ENCODE measurements around the gene AKR1B1. TPM values are rescaled to one million over a fixed set of nuclear protein-coding genes. Genes with fewer than 3 reads are reported as not detected.

Gene AKR1B1
- total RNA-seq, 1 donor from 2014 or later, result 99.7 TPM

- no peaks in the 10 kb centered on the region for H3K36me3 Mint-ChIP-seq (ENCODE audit: low read depth)
- H3K4me1 Mint-ChIP-seq (ENCODE audit: low read depth), result no peaks in the 10 kb centered on the region
- intact Hi-C loops (cut with micrococcal nuclease), result no loop called here
- H3K9me3 Mint-ChIP-seq, result no peaks in the 10 kb centered on the region
- DNase-seq (ENCODE audit: low spot score), result no peak
- H3K27me3 Mint-ChIP-seq (ENCODE audit: insufficient read depth), result peaks cover 6% of the 10 kb centered on the region
- H3K27ac Mint-ChIP-seq, result no peak overlapping the region
- no peak overlapping the region for H3K4me3 Mint-ChIP-seq
Measured at GRCh38 chr7:134480730-134481129, 21.8 kb upstream of the AKR1B1 start.

- H3K4me1 Mint-ChIP-seq (ENCODE audit: low read depth), result no peaks in the 10 kb centered on the region
- no peak for DNase-seq (ENCODE audit: low spot score)
- no peaks in the 10 kb centered on the region for H3K9me3 Mint-ChIP-seq
- peaks cover 6% of the 10 kb centered on the region for H3K27me3 Mint-ChIP-seq (ENCODE audit: insufficient read depth)
- no peak overlapping the region for H3K27ac Mint-ChIP-seq
- H3K36me3 Mint-ChIP-seq (ENCODE audit: low read depth), result no peaks in the 10 kb centered on the region
- H3K4me3 Mint-ChIP-seq, result no peak overlapping the region
- intact Hi-C loops (cut with micrococcal nuclease), result no loop called here
Measured at GRCh38 chr7:134480202-134480601, 21.3 kb upstream of the AKR1B1 start.

- no peaks in the 10 kb centered on the region for H3K4me1 Mint-ChIP-seq (ENCODE audit: low read depth)
- H3K27me3 Mint-ChIP-seq (ENCODE audit: insufficient read depth), result peaks cover 6% of the 10 kb centered on the region
- H3K4me3 Mint-ChIP-seq, result no peak overlapping the region
- no peak for DNase-seq (ENCODE audit: low spot score)
- H3K9me3 Mint-ChIP-seq, result no peaks in the 10 kb centered on the region
- intact Hi-C loops (cut with micrococcal nuclease), result no loop called here
- H3K36me3 Mint-ChIP-seq (ENCODE audit: low read depth), result no peaks in the 10 kb centered on the region
- no peak overlapping the region for H3K27ac Mint-ChIP-seq
Measured at GRCh38 chr7:134478707-134479106, 19.8 kb upstream of the AKR1B1 start.

GRCh38 chr7:134477954-134478353 lies 19.1 kb upstream of the AKR1B1 start:
- Mint-ChIP-seq H3K27me3 (ENCODE audit: insufficient read depth) (peaks cover 2% of the 10 kb centered on the region), H3K36me3 (ENCODE audit: low read depth) (no peaks in the 10 kb centered on the region), H3K4me3 (no peak overlapping the region), H3K9me3 (no peaks in the 10 kb centered on the region), H3K27ac (no peak overlapping the region), H3K4me1 (ENCODE audit: low read depth) (no peaks in the 10 kb centered on the region)
- no peak for DNase-seq (ENCODE audit: low spot score)
- intact Hi-C loops (cut with micrococcal nuclease), result no loop called here

- intact Hi-C loops (cut with micrococcal nuclease), result no loop called here
- Mint-ChIP-seq H3K27ac (no peak overlapping the region), H3K9me3 (no peaks in the 10 kb centered on the region), H3K4me3 (no peak overlapping the region), H3K4me1 (ENCODE audit: low read depth) (no peaks in the 10 kb centered on the region), H3K36me3 (ENCODE audit: low read depth) (no peaks in the 10 kb centered on the region), H3K27me3 (ENCODE audit: insufficient read depth) (no peaks in the 10 kb centered on the region)
- DNase-seq (ENCODE audit: low spot score), result no peak
Measured at GRCh38 chr7:134476044-134476443, 17.1 kb upstream of the AKR1B1 start.

- no peak for DNase-seq (ENCODE audit: low spot score)
- Mint-ChIP-seq H3K4me3 (no peak overlapping the region), H3K9me3 (no peaks in the 10 kb centered on the region), H3K4me1 (ENCODE audit: low read depth) (no peaks in the 10 kb centered on the region), H3K36me3 (ENCODE audit: low read depth) (no peaks in the 10 kb centered on the region), H3K27ac (no peak overlapping the region), H3K27me3 (ENCODE audit: insufficient read depth) (no peaks in the 10 kb centered on the region)
- intact Hi-C loops (cut with micrococcal nuclease), result no loop called here
Measured at GRCh38 chr7:134474828-134475227, 15.9 kb upstream of the AKR1B1 start.

GRCh38 chr7:134473861-134474291 lies 15.0 kb upstream of the AKR1B1 start:
- intact Hi-C loops (cut with micrococcal nuclease), result no loop called here
- no peak for DNase-seq (ENCODE audit: low spot score)
- H3K4me1 Mint-ChIP-seq (ENCODE audit: low read depth), result no peaks in the 10 kb centered on the region
- H3K27me3 Mint-ChIP-seq (ENCODE audit: insufficient read depth), result no peaks in the 10 kb centered on the region
- H3K27ac Mint-ChIP-seq, result no peak overlapping the region
- H3K9me3 Mint-ChIP-seq, result no peaks in the 10 kb centered on the region
- H3K4me3 Mint-ChIP-seq, result no peak overlapping the region
- no peaks in the 10 kb centered on the region for H3K36me3 Mint-ChIP-seq (ENCODE audit: low read depth)

GRCh38 chr7:134472572-134473244 lies 13.8 kb upstream of the AKR1B1 start:
- no peaks in the 10 kb centered on the region for H3K9me3 Mint-ChIP-seq
- DNase-seq (ENCODE audit: low spot score), result no peak
- no peaks in the 10 kb centered on the region for H3K36me3 Mint-ChIP-seq (ENCODE audit: low read depth)
- H3K27ac Mint-ChIP-seq, result no peak overlapping the region
- no peaks in the 10 kb centered on the region for H3K4me1 Mint-ChIP-seq (ENCODE audit: low read depth)
- peaks cover under 1% of the 10 kb centered on the region for H3K27me3 Mint-ChIP-seq (ENCODE audit: insufficient read depth)
- H3K4me3 Mint-ChIP-seq, result no peak overlapping the region
- intact Hi-C loops (cut with micrococcal nuclease), result no loop called here

GRCh38 chr7:134470864-134471263 lies 12.0 kb upstream of the AKR1B1 start:
- Mint-ChIP-seq H3K9me3 (no peaks in the 10 kb centered on the region), H3K4me1 (ENCODE audit: low read depth) (no peaks in the 10 kb centered on the region), H3K4me3 (no peak overlapping the region), H3K36me3 (ENCODE audit: low read depth) (no peaks in the 10 kb centered on the region), H3K27ac (no peak overlapping the region), H3K27me3 (ENCODE audit: insufficient read depth) (peaks cover 2% of the 10 kb centered on the region)
- DNase-seq (ENCODE audit: low spot score), result no peak
- intact Hi-C loops (cut with micrococcal nuclease), result no loop called here

- intact Hi-C loops (cut with micrococcal nuclease), result no loop called here
- H3K27ac Mint-ChIP-seq, result no peak overlapping the region
- DNase-seq (ENCODE audit: low spot score), result no peak
- H3K36me3 Mint-ChIP-seq (ENCODE audit: low read depth), result peaks cover 3% of the 10 kb centered on the region
- H3K27me3 Mint-ChIP-seq (ENCODE audit: insufficient read depth), result peaks cover 3% of the 10 kb centered on the region
- no peaks in the 10 kb centered on the region for H3K4me1 Mint-ChIP-seq (ENCODE audit: low read depth)
- H3K9me3 Mint-ChIP-seq, result peaks cover 10% of the 10 kb centered on the region
- no peak overlapping the region for H3K4me3 Mint-ChIP-seq
Measured at GRCh38 chr7:134469622-134470021, 10.7 kb upstream of the AKR1B1 start.

- peaks cover 5% of the 10 kb centered on the region for H3K36me3 Mint-ChIP-seq (ENCODE audit: low read depth)
- H3K9me3 Mint-ChIP-seq, result peaks cover 20% of the 10 kb centered on the region
- H3K27me3 Mint-ChIP-seq (ENCODE audit: insufficient read depth), result peaks cover 5% of the 10 kb centered on the region
- H3K4me3 Mint-ChIP-seq, result no peak overlapping the region
- no peak for DNase-seq (ENCODE audit: low spot score)
- intact Hi-C loops (cut with micrococcal nuclease), result no loop called here
- no peak overlapping the region for H3K27ac Mint-ChIP-seq
- H3K4me1 Mint-ChIP-seq (ENCODE audit: low read depth), result no peaks in the 10 kb centered on the region
Measured at GRCh38 chr7:134468475-134468874, 9.6 kb upstream of the AKR1B1 start.

GRCh38 chr7:134468054-134468453 lies 9.2 kb upstream of the AKR1B1 start:
- H3K27me3 Mint-ChIP-seq (ENCODE audit: insufficient read depth), result peaks cover 5% of the 10 kb centered on the region
- peaks cover 20% of the 10 kb centered on the region for H3K9me3 Mint-ChIP-seq
- DNase-seq (ENCODE audit: low spot score), result no peak
- no peaks in the 10 kb centered on the region for H3K4me1 Mint-ChIP-seq (ENCODE audit: low read depth)
- intact Hi-C loops (cut with micrococcal nuclease), result no loop called here
- no peak overlapping the region for H3K27ac Mint-ChIP-seq
- peaks cover 5% of the 10 kb centered on the region for H3K36me3 Mint-ChIP-seq (ENCODE audit: low read depth)
- H3K4me3 Mint-ChIP-seq, result no peak overlapping the region

GRCh38 chr7:134465491-134465890 lies 6.6 kb upstream of the AKR1B1 start:
- H3K36me3 Mint-ChIP-seq (ENCODE audit: low read depth), result peaks cover 5% of the 10 kb centered on the region
- no peak for DNase-seq (ENCODE audit: low spot score)
- intact Hi-C loops (cut with micrococcal nuclease), result no loop called here
- H3K9me3 Mint-ChIP-seq, result peaks cover 20% of the 10 kb centered on the region
- H3K4me1 Mint-ChIP-seq (ENCODE audit: low read depth), result no peaks in the 10 kb centered on the region
- H3K4me3 Mint-ChIP-seq, result no peak overlapping the region
- H3K27me3 Mint-ChIP-seq (ENCODE audit: insufficient read depth), result peaks cover 5% of the 10 kb centered on the region
- H3K27ac Mint-ChIP-seq, result no peak overlapping the region

GRCh38 chr7:134464496-134464895 lies 5.6 kb upstream of the AKR1B1 start:
- DNase-seq (ENCODE audit: low spot score), result no peak
- H3K9me3 Mint-ChIP-seq, result peaks cover 20% of the 10 kb centered on the region
- intact Hi-C loops (cut with micrococcal nuclease), result no loop called here
- no peak overlapping the region for H3K4me3 Mint-ChIP-seq
- H3K27ac Mint-ChIP-seq, result no peak overlapping the region
- H3K4me1 Mint-ChIP-seq (ENCODE audit: low read depth), result peaks cover 8% of the 10 kb centered on the region
- H3K27me3 Mint-ChIP-seq (ENCODE audit: insufficient read depth), result peaks cover 5% of the 10 kb centered on the region
- H3K36me3 Mint-ChIP-seq (ENCODE audit: low read depth), result peaks cover 5% of the 10 kb centered on the region

Measured in activated T-helper 1 cell treated with anti-CD3 and anti-CD28 coated beads, Interleukin-12 subunit alpha, Interleukin-12 subunit beta, Interleukin-2, Interleukin-4 antibody, amounts not matched to agents 30 ng/mL and 10 ng/mL and 1 ng/mL, durations not matched to agents 14 hours and 24 hours and 36 hours (primary cell).